Left lung (tissue), 10 donors: Measurements from ENCODE around the gene EIF3D. TPM values are rescaled to one million over a fixed set of nuclear protein-coding genes. Genes with fewer than 3 reads are reported as not detected.

Source experiments
- ATAC-seq: fragments of 200-7000 bp; cut with Tn5 transposase; one replicate; pipeline ENCODE4 v1.9.1; 2020; ENCODE audit warnings: moderate library complexity
- DNase-seq, 4 donors: peaks; one replicate each; pipeline ENCODE4 v3.0.0-alpha.2; 2013 to 2020
- H3K27ac ChIP-seq, 2 donors: fragments of 200-600 bp; sonication (generic) in 1 of 2; one replicate each; pipeline versions ENCODE4 v1.5.0 to v1.8.0; 2020 to 2021
- H3K27me3 ChIP-seq, 2 donors: fragments of 200-600 bp; sonication (generic) in 1 of 2; one replicate each; pipeline versions ENCODE4 v1.5.0 to v1.8.0; 2020 to 2021
- H3K36me3 ChIP-seq, 2 donors: fragments of 200-600 bp; sonication (generic) in 1 of 2; one replicate each; pipeline versions ENCODE4 v1.5.0 to v1.8.0; 2020 to 2021
- H3K4me1 ChIP-seq, 2 donors: fragments of 200-600 bp; one replicate each; pipeline ENCODE4 v1.8.0; 2021
- H3K4me3 ChIP-seq, 2 donors: fragments of 200-600 bp; sonication (generic) in 1 of 2; one replicate each; pipeline versions ENCODE4 v1.5.0 to v1.8.0; 2020 to 2021; ENCODE audit warnings: mild to moderate bottlenecking in 1 of 2
- H3K9me3 ChIP-seq, 2 donors: fragments of 200-600 bp; sonication (generic) in 1 of 2; one replicate each; pipeline versions ENCODE4 v1.5.0 to v1.8.0; 2020 to 2021
- intact Hi-C, 2 donors: fragments of 100-400 bp; cut with DNase I; formaldehyde crosslinking; loops; one replicate each; pipeline versions ENCODE4 v1.11.2 to v1.14.2; 2022
- polyA plus RNA-seq, 6 donors: library from polyadenylated mRNA; unstranded; fragments of 120-200 nt; gene quantifications; one replicate each; pipeline ENCODE4 v1.2.1, GENCODE V29; 2013; ENCODE audit not compliant: insufficient read length in 6 of 6
- total RNA-seq, 2 donors: library from RNA; stranded (reverse); fragmentation: NEBNext Ultra II Directional; extraction: Animal tissue kit (Norgen Biotek cat#: 25700); gene quantifications; one replicate each; pipeline ENCODE4 v1.2.1, GENCODE V29; 2021
- TF ChIP-seq, protein P1 (sequence below), 2 donors: fragments of 200-600 bp; sonication (generic) in 1 of 2; IDR thresholded peaks; one replicate each; pipeline versions ENCODE4 v1.5.0 to v1.8.0; 2021; ENCODE audit warnings: antibody characterized with exemption in 2 of 2
- donor health status: DM: no; HTN: yes; CAD: no.
- donor health status: DM: no; HTN: no; CAD: no.

EIF3D gene
- total and polyA plus RNA-seq, 8 donors, result 116 to 294 (median 273) TPM

DNA sequence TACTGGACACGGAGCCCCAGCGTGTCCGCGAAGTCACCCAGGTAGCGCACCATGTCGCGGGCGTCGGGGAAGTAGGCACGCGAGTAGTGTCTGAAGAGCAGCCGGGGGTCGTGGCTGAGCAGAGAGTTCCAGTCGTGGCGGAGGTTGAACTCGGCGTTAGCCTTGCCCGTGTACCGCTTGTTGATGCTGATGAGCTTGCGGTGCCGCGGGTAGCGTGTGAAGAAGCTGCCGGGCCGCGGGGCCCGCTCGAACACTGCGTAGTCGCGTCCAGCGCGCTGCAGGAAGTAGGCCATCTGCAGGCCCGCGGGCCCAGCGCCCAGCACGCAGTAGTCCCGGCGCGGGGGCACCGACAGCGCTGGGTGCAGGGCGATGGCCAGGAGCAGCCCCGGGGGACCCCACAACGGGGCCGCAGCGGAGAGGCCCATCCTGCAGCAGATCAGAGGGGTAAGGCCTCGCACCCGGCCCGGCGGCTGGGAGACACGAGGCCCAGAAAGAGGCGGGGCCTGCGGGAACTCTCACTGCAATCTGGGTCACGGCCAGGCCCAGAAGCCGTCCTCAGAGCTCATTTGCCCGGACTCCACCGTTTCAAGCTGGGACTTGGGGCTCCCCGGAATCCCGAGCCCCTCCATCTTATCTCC is 22.8 kb downstream of the EIF3D start:
- TF ChIP-seq, protein P1, sequence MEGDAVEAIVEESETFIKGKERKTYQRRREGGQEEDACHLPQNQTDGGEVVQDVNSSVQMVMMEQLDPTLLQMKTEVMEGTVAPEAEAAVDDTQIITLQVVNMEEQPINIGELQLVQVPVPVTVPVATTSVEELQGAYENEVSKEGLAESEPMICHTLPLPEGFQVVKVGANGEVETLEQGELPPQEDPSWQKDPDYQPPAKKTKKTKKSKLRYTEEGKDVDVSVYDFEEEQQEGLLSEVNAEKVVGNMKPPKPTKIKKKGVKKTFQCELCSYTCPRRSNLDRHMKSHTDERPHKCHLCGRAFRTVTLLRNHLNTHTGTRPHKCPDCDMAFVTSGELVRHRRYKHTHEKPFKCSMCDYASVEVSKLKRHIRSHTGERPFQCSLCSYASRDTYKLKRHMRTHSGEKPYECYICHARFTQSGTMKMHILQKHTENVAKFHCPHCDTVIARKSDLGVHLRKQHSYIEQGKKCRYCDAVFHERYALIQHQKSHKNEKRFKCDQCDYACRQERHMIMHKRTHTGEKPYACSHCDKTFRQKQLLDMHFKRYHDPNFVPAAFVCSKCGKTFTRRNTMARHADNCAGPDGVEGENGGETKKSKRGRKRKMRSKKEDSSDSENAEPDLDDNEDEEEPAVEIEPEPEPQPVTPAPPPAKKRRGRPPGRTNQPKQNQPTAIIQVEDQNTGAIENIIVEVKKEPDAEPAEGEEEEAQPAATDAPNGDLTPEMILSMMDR (IDR thresholded peaks at IDR 0.05), result no peak
- Histone ChIP-seq H3K27me3 (no peaks in the 10 kb centered on the region), H3K9me3 (no peaks in the 10 kb centered on the region), H3K4me3 (peak overlapping the region; percentile 46 to 66), H3K27ac (peak overlapping the region in 1 of 2 donors; percentile 62), H3K36me3 (peaks cover 0 to 22% of the 10 kb centered on the region in 2 donors), H3K4me1 (peaks cover 8 to 29% of the 10 kb centered on the region in 2 donors)
- intact Hi-C loops, result no loop called here
- no peak for ATAC-seq
- peak in 1 of 4 donors; percentile 76 for DNase-seq

DNA sequence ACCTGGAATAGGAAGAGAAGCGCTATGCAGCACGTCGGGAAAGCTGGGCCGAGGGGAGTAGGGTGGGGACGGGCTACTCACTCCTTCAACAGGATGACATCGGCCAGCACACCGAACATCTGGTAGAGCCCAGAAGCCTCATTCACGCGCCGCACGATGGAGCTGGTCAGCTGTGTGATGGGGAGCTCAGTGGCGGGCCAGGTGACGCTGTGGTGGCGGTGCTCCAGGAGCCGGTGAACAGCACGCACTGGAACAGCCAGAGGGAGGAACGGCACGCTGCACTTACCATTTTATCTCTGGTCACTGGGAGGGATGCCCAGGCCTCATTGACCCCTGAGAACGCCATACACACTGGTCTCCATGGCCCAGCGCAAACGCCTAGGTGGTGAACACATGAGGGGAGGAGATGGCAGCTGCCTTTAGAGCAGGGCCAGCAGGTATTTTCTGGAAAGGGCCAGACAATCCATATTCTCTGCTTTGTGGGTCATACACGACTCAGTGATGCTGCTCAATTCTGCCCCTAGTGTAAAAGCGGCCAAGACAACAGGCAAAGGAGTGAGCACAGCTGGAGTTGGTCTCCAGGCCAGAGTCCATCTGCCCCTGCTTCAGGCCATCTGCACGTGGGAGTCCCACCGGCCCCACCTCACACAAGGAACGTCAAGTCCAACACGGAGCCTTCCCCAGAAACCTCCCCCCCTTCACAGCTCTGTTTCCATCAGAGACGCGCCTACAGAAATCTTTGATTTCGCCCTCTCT is 30.9 kb downstream of the EIF3D start:
- no peak for ATAC-seq
- Histone ChIP-seq H3K36me3 (peaks cover 0 to 9% of the 10 kb centered on the region in 2 donors), H3K27me3 (no peaks in the 10 kb centered on the region)

DNA sequence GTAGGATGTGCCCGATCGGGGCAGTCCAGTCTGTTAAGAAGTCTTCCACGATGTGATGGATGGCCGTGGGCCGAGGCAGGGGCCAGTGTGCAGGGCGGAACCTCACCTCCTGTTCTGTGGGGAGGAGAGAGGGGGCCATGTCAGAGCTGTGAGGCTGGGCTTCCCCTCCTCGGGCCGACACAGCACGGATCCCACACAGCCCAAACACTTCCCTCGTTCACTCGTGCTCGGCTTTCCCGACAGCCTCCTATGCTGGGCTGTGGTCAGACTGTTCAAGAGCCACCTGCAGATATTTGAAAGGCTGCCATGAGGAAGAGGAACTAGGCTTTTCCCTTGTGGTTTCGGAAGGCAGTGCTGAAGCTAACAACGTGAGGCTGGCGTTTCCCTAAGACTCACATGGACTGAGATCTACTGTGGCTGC is 35.3 kb downstream of the EIF3D start:
- ATAC-seq, result peak; percentile 73
- TF ChIP-seq, protein P1 (IDR thresholded peaks at IDR 0.05), result no peak
- Histone ChIP-seq H3K27ac (peak overlapping the region in 1 of 2 donors; percentile 46), H3K27me3 (no peaks in the 10 kb centered on the region), H3K36me3 (peaks cover 0 to 21% of the 10 kb centered on the region in 2 donors), H3K9me3 (no peaks in the 10 kb centered on the region), H3K4me3 (no peak overlapping the region), H3K4me1 (peaks cover 0 to 16% of the 10 kb centered on the region in 2 donors)
- intact Hi-C loops, result no loop called here
- peak in 2 of 4 donors; percentile 67 to 82 for DNase-seq

More for the DNA sequence above, 30.9 kb downstream of the EIF3D start:
- peaks cover 0 to 16% of the 10 kb centered on the region in 2 donors for H3K4me1 ChIP-seq
- intact Hi-C loops, result no loop called here
- no peak overlapping the region for H3K27ac ChIP-seq
- no peak for DNase-seq
- no peak overlapping the region for H3K4me3 ChIP-seq
- TF ChIP-seq, protein P1 (IDR thresholded peaks at IDR 0.05), result no peak
- no peaks in the 10 kb centered on the region for H3K9me3 ChIP-seq

DNA sequence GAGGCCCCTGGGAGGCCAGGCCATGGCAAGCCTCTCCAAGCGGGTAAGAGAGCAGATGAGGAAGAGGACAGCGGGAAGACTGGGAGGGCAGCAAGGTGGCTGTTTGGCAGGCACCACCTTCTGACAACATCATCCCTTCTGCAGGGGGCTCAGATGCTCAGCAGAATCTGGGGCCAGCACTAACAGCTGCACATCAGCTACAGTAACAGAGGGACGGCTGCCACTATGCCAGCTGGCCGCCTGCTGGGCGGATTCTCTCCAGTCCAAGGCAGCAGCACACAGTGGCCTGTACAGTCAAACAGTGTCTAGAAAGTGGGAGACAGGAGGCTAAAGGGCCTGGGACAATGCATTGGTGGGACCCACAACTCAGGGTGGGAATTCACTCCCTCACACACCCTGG is 36.9 kb downstream of the EIF3D start:
- no peaks in the 10 kb centered on the region for H3K27me3 ChIP-seq
- H3K9me3 ChIP-seq, result no peaks in the 10 kb centered on the region
- no peak overlapping the region for H3K4me3 ChIP-seq
- no peak for DNase-seq
- H3K4me1 ChIP-seq, result peaks cover 0 to 16% of the 10 kb centered on the region in 2 donors
- TF ChIP-seq, protein P1 (IDR thresholded peaks at IDR 0.05), result no peak
- peaks cover 0 to 25% of the 10 kb centered on the region in 2 donors for H3K36me3 ChIP-seq
- H3K27ac ChIP-seq, result no peak overlapping the region
- intact Hi-C loops, result no loop called here
- no peak for ATAC-seq

DNA sequence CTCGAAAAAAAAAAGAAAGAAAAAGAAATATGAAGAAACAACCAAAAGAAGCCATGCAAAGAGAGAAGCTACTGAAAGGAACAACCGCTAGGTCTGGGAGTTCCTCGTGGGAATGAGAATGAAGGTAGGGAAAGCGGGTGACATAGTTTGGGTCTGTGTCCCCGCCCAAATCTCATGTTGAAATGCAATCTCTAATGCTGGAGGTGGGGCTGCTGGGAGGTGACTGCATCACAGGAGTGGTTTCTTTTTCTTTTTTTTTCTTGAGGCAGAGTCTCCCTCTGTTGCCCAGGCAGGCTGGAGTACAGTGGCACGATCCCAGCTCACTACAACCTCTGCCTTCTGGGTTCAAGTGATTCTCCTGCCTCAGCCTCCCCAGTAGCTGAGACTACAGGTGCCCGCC is 37.8 kb downstream of the EIF3D start:
- H3K27ac ChIP-seq, result no peak overlapping the region
- ATAC-seq (no peak), DNase-seq (no peak)
- H3K4me3 ChIP-seq, result no peak overlapping the region
- H3K27me3 ChIP-seq, result no peaks in the 10 kb centered on the region
- intact Hi-C loops, result no loop called here
- TF ChIP-seq, protein P1 (IDR thresholded peaks at IDR 0.05), result no peak
- no peaks in the 10 kb centered on the region for H3K9me3 ChIP-seq
- peaks cover 0 to 16% of the 10 kb centered on the region in 2 donors for H3K4me1 ChIP-seq
- H3K36me3 ChIP-seq, result peaks cover 0 to 24% of the 10 kb centered on the region in 2 donors
